Measurements from ENCODE around the gene TASP1. TPM values are rescaled to one million over a fixed set of nuclear protein-coding genes. Genes with fewer than 3 reads are reported as not detected.

Gene TASP1
- total and polyA plus RNA-seq, 4 donors = 2.5 to 10.0 (median 4.7) TPM

- H3K4me1 ChIP-seq (ENCODE audit: control insufficient read depth in 4 of 4, insufficient read depth in 4 of 4, low read length in 3 of 4) = no peaks in the 10 kb centered on the region
- no peaks in the 10 kb centered on the region for H3K27me3 ChIP-seq (ENCODE audit: control insufficient read depth in 4 of 4, insufficient read depth in 4 of 4, low read length in 3 of 4)
- 91% methylated on average over 4 of the region's 4 CpGs for WGBS
- no peak overlapping the region for H3K4me3 ChIP-seq (ENCODE audit: low read depth in 1 of 3, low read length in 3 of 3)
- H3K9me3 ChIP-seq (ENCODE audit: control insufficient read depth in 4 of 4, low read length in 3 of 4) = no peaks in the 10 kb centered on the region
- DNase-seq (ENCODE audit: low spot score) = no peak
- H3K36me3 ChIP-seq (ENCODE audit: control insufficient read depth in 4 of 4, insufficient read depth in 3 of 4, low read depth in 1 of 4, low read length in 3 of 4) = peaks cover 0 to 11% (median 3%) of the 10 kb centered on the region in 4 donors
- TF ChIP-seq, protein P1, sequence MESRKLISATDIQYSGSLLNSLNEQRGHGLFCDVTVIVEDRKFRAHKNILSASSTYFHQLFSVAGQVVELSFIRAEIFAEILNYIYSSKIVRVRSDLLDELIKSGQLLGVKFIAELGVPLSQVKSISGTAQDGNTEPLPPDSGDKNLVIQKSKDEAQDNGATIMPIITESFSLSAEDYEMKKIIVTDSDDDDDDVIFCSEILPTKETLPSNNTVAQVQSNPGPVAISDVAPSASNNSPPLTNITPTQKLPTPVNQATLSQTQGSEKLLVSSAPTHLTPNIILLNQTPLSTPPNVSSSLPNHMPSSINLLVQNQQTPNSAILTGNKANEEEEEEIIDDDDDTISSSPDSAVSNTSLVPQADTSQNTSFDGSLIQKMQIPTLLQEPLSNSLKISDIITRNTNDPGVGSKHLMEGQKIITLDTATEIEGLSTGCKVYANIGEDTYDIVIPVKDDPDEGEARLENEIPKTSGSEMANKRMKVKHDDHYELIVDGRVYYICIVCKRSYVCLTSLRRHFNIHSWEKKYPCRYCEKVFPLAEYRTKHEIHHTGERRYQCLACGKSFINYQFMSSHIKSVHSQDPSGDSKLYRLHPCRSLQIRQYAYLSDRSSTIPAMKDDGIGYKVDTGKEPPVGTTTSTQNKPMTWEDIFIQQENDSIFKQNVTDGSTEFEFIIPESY (IDR thresholded peaks at IDR 0.05) = no peak
- TF ChIP-seq SP1 (IDR thresholded peaks at IDR 0.05) (no peak), HNF4G (IDR thresholded peaks at IDR 0.05) (no peak), FOXA1 (IDR thresholded peaks at IDR 0.05) (no peak), JUND (IDR thresholded peaks at IDR 0.05) (no peak), NR2F2 (IDR thresholded peaks at IDR 0.05) (no peak), RAD21 (IDR thresholded peaks at IDR 0.05) (no peak), GABPA (IDR thresholded peaks at IDR 0.05 in 1 of 2, conservative IDR thresholded peaks at IDR 0.05 in 1 of 2) (no peak), FOXA2 (IDR thresholded peaks at IDR 0.05) (no peak), ATF3 (IDR thresholded peaks at IDR 0.05) (no peak), TAF1 (conservative IDR thresholded peaks at IDR 0.05) (no peak), REST (IDR thresholded peaks at IDR 0.05) (no peak), RXRA (IDR thresholded peaks at IDR 0.05) (no peak)
- TF ChIP-seq, protein P2, sequence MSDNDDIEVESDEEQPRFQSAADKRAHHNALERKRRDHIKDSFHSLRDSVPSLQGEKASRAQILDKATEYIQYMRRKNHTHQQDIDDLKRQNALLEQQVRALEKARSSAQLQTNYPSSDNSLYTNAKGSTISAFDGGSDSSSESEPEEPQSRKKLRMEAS (IDR thresholded peaks at IDR 0.05) = no peak
- TF ChIP-seq, protein P3, sequence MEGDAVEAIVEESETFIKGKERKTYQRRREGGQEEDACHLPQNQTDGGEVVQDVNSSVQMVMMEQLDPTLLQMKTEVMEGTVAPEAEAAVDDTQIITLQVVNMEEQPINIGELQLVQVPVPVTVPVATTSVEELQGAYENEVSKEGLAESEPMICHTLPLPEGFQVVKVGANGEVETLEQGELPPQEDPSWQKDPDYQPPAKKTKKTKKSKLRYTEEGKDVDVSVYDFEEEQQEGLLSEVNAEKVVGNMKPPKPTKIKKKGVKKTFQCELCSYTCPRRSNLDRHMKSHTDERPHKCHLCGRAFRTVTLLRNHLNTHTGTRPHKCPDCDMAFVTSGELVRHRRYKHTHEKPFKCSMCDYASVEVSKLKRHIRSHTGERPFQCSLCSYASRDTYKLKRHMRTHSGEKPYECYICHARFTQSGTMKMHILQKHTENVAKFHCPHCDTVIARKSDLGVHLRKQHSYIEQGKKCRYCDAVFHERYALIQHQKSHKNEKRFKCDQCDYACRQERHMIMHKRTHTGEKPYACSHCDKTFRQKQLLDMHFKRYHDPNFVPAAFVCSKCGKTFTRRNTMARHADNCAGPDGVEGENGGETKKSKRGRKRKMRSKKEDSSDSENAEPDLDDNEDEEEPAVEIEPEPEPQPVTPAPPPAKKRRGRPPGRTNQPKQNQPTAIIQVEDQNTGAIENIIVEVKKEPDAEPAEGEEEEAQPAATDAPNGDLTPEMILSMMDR (IDR thresholded peaks at IDR 0.05; ENCODE audit: low read depth, low read length, missing input control) = no peak
- H3K9ac ChIP-seq (ENCODE audit: low read depth in 1 of 2, low read length in 2 of 2) = no peak overlapping the region
- no peak overlapping the region for H3K27ac ChIP-seq (ENCODE audit: low read depth in 1 of 2, low read length in 2 of 2)
Measured at GRCh38 chr20:13525225-13525940, 113.3 kb downstream of the TASP1 start.
